Activated CD8-positive, alpha-beta memory T cell treated with anti-CD3 and anti-CD28 coated beads, Interleukin-2, amount 50 U/mL, for 4 hours (primary cell): ENCODE data around the gene GFRA1.

Source experiments
- DNase-seq: peaks from one replicate; pipeline ENCODE4 v3.0.0-alpha.2; 2020

The GFRA1 gene

DNA sequence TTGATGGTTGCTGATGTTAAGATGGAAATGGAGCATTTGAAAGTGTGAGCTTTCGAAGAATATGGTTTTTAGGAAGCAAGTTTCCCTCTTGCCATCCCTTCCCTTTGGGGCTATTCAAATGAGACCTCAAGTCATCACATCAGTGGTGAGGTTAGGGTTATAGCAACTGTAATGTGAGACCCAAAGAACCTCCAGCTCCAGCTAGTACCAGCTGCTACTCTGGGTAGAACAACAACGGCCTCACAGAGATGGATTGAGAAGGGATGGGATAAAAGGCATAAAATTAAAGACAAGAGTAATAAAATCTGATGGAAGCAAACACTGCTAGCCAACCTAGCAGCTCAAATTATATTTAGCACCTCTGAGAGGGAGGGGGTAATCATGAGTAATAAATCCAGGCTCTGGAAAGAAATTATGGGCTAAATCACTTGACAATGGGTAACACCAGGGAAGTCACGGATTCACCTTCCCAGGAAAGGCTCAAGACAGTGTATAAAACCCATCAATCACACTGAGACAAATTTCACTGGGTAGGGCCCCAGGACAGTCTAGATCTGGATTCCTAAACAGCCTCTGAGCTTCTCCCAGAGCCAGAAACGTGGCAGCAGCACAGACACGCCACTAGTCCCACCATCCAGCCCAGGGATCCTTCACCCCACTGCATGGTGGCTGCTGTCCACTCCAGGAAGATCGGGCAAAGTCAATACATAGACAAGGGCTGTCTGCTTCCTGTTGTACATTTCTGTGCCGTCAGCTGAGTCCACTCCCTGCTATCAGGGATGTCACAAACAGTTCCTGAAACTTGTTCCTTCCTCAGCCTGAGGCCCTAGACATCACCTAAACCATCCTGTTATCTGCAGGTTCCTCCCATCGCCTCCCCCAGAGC, 151.1 kb downstream of the GFRA1 start:
- DNase-seq = no peak

DNA sequence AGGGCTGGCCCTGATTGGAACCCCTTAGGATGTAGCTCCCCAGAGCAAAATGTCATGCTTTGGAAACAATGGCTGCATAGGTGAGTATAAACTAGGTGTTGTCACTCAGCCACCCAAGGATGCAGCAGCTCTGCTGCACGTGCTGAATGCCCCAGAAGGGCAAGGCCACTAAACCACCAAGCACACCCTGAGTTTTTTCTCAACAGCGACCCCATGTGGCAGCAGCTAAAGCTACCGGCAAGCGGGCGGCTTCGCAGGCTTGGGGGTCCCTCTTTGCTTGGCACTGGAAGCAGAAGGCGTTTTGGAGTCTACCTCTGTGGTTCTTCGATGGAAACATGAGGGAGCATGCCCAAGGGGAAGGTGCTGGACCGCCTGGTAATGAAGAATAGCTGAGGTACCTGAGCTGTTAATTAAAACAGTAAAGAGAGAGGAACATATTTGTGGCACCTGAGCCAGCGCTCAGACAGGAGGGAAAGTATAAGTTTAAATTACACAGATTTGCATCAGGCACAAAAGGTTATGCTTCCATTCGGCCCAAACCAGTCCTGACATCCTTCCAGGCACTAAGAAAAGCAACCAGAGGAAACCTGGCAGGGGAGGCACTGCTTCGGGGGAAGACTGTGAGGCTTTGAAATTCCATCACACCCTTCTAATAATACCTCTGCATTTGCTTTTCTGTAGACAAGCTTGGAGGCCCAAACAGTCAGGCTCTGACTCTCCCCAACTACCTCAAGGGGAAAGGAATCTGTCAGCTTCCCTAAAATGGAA, 152.1 kb downstream of the GFRA1 start:
- DNase-seq = no peak

DNA sequence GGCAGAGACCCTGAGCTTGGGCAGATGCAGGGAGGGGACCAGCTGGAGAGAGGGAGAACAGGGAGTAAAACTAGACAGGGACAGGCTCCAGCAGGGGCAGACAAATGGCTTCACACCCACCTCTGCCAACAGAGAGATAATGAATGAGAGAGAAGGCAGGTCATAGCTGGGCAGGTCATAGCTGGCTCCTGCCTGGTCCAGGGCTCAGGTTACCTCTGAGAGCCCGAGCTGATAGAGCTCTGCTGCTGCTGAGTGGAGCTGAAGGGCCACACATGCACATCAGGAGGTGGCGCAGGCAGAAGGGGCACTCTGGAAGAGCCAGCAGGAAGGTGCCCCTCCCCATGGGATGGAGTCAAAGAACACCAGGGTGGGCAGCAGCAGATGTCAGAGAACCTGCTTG, 154.2 kb downstream of the GFRA1 start:
- DNase-seq = no peak

DNA sequence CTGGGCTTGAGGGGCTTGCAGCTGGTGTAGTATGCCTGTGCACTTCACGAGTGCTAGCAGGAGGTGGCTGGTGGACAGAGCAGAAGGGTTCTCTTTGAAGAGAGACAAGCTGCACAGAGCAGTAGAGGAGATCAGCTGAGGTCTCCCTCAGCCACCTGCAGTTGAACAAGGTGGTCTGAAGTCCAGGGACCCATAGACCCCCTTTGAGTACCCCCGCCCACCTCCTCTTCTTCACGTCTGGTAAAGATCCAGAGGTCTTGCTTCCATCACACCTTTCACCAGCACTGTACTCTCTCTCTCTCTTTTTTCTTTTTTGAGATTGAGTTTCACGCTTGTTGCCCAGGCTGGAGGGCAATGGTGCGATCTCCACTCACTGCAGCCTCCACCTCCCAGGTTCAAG, 157.2 kb downstream of the GFRA1 start:
- DNase-seq = no peak

DNA sequence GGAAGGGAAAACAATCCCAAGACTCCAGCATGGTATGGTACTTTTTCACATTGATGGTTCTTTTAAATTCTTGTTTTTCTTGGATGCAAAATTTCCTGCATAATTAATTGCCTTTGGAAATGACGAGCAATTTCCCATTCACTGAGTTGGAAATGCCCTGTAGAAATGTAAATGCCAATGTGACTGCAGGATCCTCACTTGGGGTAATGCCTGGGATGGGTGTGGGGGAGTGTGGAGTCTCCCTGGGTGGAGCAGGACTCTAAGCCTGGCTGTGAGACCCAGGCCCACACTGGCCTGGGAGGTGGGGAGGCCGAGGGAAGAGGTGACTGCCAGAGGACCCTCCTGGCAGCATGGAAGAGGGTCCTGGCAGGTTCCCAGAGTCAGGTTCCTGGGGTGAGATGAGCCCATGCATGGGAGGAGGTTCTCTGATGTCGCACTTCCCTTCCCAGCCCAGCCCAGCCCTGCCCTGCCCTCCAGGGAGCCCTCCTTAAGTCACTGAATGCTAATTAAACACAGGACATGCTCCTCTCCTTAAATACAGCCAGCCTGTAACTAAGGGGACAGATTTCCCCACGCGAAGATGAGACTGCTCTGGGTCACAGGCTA, 157.9 kb downstream of the GFRA1 start:
- no peak for DNase-seq

DNA sequence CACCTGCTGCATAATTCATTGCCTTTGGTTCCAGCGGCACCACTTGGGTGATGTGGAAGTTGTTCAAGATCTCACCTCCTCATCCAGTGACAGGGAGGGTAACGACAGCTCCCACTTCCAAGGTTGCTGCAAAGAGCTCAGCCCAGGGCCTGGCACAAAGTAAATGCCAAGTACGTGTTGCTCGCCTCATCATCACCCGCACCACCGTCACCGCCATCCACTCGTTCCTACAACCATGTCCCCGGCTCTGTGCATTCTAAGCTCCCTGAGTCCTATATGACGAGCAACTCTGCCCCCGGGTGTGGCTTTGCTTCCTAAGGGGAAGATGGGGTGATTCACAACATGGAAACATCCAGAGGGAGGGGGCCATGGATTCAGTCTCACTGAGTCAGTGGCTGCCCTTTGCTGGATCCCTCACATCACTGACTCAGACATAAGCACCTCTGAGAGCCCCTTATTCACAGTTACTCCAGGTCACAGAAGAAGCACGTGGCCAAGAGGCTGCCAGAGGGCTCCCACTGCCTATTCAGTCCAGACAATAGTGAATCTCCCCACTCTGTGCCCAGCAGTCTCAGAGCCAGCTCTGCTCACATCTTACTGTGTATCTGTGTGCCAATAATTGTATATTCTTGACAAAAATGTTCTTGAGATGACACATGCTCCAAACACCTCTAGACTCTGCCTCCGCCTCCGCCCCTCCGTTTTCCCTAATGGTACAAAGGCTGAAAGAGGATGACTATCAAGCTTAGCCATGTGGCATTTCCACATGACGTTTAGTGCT, 159.1 kb downstream of the GFRA1 start:
- no peak for DNase-seq

DNA sequence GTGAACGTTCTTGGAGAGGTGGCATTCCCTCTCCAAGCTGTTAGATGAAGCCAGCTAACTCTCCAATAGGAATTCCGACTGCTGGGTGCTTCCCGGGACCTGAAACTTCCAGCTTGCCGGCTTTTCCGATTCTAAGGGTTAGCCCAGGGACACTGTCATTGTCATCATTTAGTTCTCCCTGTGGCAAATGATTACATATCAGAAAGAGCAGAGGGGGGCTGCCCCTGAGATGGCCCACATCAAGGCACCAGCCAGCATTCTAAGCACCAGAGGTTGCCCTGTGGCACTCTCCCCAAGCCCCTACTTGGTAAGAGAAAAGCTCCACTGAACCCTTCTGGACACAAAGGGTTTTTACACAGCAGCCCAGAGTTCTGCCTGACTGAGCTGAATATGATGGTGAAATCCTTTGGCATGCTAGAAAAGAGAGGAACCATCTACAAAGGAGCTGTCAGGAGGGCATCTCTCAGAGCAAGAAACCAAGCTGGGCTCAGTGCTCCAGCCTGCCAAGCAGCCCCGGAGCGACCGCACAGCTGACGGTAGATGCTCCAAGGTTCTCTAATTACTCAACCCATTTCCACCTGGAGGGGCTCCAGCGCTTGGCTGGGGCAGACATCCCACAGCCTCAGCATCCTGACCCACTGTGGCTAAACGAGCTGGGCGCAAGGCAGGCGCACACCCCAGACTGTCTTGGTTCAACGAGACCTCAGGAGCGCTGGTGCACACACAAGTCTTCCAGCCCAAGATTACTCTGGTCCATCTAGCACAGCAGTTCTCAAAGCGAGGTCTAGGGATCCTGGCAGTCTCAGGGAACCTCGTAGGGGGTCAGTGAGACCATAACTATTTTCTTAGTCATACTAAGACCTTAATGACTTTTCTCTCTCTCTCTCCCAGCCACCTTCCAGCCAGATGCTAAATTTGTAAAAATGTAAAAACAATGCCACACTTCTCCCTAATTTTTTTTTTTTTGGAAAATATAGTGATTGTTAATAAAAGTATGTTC, 160.5 kb downstream of the GFRA1 start:
- DNase-seq = no peak

DNA sequence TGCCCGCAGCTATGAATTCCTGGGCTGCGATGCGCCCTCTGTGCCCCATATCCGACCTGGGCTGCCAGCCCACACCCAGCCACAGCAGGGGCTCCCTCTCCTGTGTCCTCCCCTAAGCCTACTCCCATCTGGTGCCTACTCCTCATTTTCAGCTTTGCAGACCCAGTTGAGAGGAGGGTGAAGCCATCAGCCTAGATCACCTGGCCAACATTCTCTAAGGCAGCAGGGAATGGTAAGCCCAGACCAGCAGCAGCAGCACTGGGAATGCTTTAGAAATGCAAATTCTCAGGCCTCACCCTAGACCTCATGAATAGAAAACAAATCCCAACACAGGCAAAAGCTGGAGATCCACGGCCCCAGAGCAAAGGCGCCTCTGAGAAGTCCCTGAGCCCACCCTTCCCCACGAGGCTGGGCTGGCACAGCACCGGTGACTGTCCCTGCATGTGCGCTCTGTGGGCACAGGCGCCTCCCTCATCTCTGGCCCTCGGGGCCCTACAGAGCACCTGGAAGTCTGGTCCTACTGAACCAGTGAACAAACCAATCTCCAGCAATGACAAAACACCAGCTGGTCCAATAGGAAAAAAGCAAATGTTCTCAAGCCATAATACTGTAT, 161.4 kb downstream of the GFRA1 start:
- DNase-seq = no peak

DNA sequence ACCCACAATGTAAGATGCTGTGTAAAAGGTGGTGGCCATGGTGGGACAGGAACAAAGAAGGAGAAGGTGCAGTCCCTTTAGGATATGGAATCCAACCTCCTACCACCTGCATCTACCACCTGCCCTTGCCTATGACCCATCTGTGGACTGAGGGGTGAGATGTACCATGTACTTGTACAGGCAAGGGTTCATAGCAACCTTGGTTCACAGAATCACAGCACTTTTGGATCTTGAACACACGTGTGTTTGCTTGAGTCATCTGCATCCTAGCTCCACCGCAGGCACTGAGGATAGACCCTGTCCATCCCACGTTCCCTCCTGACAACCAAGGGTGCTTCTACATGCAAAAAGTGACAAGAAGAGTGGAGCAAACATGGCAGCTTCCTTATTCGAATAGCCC, 162.3 kb downstream of the GFRA1 start:
- no peak for DNase-seq

DNA sequence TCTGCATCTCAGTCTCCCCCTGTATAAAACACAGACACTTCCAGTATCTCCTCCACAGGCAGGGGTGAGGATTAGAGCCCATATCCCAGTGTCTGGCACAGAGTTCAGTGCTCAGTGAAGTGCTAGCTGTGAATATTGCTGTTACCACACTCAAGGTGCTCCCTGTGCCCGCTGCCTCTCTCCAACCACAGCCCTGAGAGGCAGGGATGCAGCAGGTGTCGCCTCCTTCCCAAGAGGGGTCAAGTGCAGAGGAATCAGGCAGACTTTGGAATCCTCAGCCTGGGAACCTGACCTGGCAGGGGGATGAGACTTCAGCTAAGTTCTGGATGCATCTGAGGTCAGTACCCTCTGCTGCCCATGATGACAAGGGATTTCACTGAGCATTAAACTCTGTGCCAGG, 163.1 kb downstream of the GFRA1 start:
- no peak for DNase-seq

DNA sequence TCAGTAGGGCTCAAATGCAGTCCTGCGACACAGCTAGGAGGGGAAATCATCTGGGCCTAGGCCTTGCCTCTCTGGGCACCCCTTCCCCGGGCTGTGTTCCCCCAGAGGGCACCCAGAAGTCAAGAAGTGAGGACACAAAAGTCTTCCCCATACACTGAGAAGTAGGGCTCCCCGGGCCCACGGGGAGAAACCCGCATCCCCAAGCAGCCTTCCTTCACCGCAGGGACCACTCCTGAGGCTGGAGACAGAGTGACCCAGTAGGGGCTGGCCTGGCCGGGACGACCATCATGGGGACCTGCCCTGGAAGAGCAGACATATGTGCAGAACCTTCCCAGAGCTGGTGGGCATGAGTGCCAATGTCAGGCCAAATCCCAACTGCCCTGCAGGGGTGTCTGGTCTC, 163.5 kb downstream of the GFRA1 start:
- no peak for DNase-seq

DNA sequence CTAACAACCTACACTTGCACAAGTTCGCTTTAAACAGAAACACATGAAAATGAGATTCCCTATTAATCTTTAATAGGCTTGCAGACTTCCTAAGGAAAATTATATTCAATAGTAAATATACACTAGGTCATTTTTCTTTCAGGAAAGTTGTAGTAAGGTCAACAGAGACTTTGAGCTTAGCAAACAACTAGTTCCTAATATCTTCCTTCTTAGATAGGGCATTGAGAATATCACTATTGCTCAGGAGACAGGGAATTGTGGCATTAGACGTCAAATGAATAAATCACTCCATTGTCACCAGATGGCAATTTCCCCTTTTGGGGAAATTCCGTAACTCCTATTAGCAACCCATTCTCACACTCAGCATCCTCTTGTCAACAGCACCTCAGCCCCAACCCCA, 164.9 kb downstream of the GFRA1 start:
- no peak for DNase-seq

DNA sequence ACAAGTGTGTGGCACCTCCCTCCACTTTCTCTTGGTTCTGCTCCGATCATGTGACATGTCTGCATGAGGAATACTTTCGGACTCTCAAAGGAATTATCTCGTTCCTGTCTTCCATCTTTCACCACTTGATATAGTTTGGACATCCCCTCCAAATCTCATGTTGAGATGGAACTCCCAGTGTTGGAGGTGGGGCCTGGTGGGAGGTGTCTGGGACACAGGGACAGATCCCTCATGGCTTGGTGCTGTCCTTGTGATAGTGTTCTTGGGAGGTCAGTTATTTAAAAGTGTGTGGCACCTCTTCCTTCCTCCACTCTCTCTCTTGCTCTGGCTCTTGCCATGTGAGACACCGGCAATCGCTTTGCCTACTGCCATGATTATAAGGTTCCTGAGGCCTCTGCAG, 166.4 kb downstream of the GFRA1 start:
- no peak for DNase-seq

DNA sequence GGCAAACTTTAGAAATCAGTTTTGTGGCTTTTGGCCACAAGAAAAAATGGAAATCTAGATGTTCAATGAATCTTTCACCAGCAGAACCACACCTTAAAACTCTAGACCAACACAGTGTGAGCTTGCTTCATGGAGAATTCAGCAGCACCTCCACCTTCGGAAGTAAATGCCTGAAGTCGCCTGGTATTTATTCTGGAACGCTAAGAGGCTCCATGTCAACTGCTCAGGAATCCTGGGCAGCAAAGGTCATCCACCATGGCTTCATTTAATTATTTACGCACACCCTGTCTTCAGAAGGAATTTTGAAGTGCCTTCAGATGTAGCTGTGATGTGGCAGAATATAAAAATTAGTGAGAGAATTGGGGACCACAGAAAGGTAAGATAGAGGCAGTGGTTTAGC, 167.7 kb downstream of the GFRA1 start:
- DNase-seq = no peak

DNA sequence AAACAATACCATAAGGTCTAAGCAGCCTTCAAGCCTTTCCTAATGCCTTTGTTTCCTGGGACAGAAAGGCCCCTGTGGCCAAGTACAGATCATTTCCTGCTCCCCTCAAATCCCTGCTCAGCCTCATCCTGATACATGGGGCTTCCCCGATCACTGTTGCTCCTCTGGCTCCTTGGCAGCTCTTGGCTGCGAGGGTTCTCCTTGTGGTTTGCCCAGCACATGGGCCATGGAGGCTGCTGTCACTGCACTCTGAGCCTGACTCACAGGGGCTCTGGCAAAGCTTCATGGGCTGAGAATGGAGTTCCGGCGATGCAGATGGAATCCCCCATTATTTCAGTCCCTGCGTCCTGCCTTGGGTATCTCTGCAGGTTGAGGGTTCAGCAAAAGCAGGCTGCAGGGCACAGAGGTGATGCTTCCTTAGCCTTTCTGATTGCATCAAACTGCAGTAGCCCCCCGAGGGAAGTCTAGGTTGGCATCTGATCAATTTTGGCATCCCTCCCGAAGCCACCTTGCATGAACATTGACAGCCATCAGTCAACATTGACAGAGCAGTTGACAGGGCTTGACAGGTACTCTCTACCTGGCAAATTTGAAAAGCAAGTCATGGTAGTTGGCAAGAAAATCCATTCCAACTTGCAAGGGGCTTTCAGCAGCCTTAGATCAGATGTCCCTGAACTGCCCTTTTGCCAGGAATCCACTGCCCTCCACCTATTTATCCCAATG, 168.6 kb downstream of the GFRA1 start:
- no peak for DNase-seq

DNA sequence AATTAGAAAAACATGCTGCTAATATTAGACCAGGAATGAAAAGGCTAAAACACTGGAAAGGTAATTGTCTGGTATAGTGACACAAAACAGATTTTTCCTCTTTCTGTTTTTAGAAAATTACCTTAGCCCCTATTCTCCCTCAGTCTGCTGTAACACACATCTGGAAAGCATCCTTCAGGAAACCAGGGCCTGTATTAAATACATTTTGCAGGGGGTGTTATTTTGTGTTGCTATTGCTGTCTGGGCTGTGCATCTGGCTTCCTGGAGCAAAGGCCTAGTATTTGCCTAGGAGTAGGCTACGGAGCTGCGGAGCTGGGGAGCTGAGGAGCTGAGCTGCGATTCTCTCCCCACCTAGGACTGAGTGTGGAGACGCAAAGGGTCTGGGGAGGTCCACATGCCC, 169.3 kb downstream of the GFRA1 start:
- no peak for DNase-seq

DNA sequence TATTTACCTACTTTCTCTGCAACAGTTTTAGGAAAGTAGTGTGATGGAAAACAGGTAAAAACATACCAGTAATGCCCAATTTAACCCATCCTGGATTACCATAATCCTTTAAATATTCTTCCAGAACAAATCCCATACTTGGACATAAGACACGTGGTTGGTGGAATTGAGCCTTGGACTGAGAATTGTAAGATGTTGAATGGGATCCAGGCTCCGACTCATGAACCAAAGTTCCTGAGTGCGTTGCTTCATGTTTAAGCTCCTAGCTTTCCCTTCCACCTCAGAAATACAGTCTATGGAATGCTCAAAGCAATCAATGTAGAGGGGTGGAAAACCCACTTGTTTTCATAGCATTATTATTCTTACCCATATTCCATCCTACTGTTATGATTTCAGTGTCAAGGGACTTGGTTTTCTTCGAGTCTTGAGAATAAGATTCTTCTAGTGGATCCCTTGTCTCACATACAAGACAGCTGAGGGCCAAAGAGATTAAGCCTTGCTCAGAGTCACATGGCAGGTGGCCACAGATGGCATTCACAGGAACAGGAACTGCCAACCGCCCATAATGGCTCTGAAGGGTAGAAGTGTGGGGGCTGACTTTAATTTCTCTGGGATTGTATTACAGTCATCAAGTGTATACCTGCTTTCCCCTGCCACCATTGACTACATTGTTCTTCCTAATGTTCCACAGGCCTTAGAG, 171.2 kb downstream of the GFRA1 start:
- no peak for DNase-seq

DNA sequence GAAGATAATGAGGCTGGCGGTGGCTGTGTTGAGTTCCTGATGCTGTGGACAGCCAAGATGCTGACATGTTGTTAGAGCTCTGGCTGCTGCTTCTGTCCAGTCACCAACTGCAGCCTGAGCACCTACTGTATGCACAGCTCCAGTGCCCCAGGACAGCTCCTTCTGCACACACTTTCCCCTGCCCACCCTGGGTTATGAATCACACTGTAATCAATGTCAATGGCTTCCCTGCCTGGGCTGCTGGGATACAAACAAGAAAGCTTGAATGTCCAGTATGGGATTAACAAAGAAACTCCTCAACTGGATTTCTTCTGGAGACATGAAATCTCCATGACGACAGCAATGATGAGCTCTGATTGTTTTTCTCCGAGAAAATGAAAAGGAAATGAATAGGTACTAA, 172.0 kb downstream of the GFRA1 start:
- no peak for DNase-seq

DNA sequence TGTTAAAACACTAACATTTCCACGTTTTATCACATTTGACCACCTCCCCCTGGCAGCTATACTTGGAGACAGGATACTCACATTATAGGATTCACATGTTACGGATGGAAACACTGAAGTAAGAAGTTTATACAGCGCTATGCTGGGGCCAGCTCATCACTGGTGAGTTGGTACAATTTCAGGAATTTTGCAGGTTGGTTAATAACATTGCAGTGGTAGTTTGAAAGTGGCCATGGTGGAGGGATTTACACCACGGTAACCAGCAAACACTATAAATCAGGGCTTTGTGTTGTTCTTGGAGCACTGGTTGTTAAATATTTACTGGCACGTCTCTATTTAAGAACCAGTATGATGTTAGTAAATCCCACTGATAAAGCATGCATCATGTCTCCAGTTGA, 174.0 kb downstream of the GFRA1 start:
- no peak for DNase-seq

DNA sequence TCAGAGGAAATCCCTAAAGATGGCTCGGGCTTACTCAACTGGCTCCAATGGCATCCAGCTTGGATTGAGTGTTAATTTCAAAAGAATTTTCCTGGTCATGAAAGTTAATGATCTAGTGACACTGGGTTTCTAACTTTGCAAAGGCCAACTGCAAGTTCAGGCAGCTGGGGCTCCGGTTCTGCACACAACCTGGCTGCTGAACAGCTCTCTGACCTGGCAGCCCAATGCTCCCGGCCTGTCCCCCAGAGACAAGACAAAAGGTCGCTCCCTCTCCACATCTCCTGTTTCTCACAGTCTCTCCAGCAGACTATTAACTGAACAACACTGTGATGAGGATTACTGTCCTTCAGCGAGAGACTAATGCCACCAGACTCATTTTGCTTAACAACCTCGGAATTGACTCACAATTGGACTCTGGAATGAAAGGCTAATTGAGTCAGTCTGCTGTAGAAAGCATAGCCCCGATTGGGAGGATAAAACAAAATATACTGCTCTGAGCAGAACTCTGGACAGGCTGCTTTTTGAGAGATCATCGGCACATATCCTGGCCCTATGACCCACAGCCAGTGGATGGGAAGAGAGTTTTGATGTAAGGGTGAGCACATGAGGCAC, 174.5 kb downstream of the GFRA1 start:
- no peak for DNase-seq
